NT2/D1 (cell line): ENCODE measurements around the gene SH3BP2.

Experiments used
- DNase-seq: peaks from one replicate; pipeline ENCODE4 v3.0.0-alpha.2; 2011; ENCODE audit warnings: low read depth, low spot score
- H3K27me3 ChIP-seq: 2 replicates; pipeline ENCODE4 v1.6.0; 2011; ENCODE audit warnings: mild to moderate bottlenecking; ENCODE audit not compliant: insufficient read length, insufficient read depth
- H3K36me3 ChIP-seq: 2 replicates; pipeline ENCODE4 v1.6.1; 2011; ENCODE audit warnings: mild to moderate bottlenecking, low read length, mixed read lengths; ENCODE audit not compliant: insufficient read depth, insufficient read length
- H3K4me1 ChIP-seq: 2 replicates; pipeline ENCODE4 v1.5.1; 2011; ENCODE audit not compliant: insufficient read depth, insufficient read length
- H3K4me3 ChIP-seq: 2 replicates; pipeline ENCODE4 v1.5.1; 2011; ENCODE audit warnings: low read depth; ENCODE audit not compliant: insufficient read length
- H3K9ac ChIP-seq: 2 replicates; pipeline ENCODE4 v1.6.0; 2011; ENCODE audit warnings: low read depth; ENCODE audit not compliant: insufficient read length
- H3K9me3 ChIP-seq: 2 replicates; pipeline ENCODE4 v1.5.1; 2011; ENCODE audit warnings: mild to moderate bottlenecking, low read length; ENCODE audit not compliant: insufficient read depth
- SUZ12 ChIP-seq: IDR thresholded peaks from 2 replicates; pipeline ENCODE4 v1.6.1; 2011; ENCODE audit not compliant: insufficient read length, insufficient read depth; ENCODE audit errors: extremely low read depth
- YY1 ChIP-seq: IDR thresholded peaks from 2 replicates; pipeline ENCODE4 v1.6.1; 2011; ENCODE audit not compliant: insufficient read length, insufficient read depth
- ZNF274 ChIP-seq: IDR thresholded peaks from 2 replicates; pipeline ENCODE4 v1.6.1; 2011; ENCODE audit warnings: mild to moderate bottlenecking, low read depth, low read length

The SH3BP2 gene

DNA sequence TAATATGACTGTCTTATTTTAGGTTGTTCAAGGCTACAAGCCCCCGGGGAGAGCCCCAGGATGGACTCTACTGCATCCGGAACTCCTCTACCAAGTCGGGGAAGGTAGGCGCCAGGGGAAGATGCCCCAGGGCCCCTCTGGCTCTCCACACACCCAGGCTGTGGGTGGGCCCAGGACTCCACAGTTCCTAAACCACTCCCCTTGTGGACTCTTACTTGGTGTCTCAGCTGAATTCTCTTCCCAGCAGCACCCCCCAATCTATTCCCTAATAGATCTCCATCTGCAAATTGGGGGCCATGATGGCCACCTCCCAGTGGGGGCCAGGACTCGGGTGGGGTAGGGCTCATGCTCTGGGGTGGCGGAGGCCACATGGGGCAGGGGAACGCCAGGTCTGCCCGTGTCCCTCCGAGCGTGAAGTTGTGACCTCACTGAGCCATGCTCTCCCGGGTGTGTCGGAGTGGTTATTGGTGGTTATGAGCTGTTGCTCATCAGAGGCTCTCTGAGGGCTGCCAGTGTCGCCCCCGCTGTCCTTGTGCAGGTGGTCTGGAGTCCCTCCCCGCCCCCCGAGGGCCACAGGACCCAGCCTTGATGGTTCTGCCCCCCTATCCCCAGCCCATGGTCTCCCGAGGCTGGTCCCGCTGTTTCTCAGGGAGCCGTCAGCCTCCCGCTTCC, 39.6 kb downstream of the SH3BP2 start:
- H3K27me3 ChIP-seq = no peaks in the 10 kb centered on the region
- H3K36me3 ChIP-seq = peaks cover 88% of the 10 kb centered on the region
- peaks cover 5% of the 10 kb centered on the region for H3K4me1 ChIP-seq
- no peak overlapping the region for H3K4me3 ChIP-seq
- DNase-seq = no peak
- TF ChIP-seq YY1 = no peak
- H3K9ac ChIP-seq = no peak overlapping the region
- no peaks in the 10 kb centered on the region for H3K9me3 ChIP-seq

DNA sequence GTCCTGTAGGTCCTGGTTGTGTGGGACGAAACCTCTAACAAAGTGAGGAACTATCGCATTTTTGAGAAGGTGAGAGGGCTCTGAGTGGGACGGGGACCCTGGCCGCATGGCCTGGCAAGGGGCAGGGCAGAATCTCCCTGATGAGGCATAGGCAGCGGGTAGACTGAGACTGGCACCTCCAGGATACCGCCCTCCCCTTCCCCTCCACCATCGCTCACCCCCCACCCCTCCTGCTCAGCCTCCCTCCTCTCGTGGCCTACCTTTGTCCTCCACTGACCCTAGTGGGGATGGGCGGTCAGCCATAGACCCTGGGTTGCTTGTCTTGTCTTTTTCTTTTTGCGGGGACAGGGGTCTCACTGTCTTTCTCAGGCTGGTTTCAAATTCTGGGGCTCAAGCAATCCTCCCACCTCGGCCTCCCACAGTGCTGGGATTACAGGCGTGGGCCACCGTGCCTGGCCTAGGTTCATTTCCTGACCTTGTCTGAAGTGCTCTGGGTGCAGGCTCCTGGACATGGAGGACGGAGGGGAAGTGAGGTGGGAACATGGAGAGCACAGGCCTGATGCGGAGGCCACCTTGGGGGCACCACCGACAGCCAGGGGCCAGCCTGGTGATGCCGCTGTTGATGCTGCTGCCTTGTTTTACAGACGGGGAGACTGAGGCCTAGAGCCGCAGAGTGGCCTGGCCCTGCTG, 40.2 kb downstream of the SH3BP2 start:
- DNase-seq = no peak
- Histone ChIP-seq H3K9me3 (no peaks in the 10 kb centered on the region), H3K27me3 (no peaks in the 10 kb centered on the region), H3K9ac (no peak overlapping the region), H3K4me3 (no peak overlapping the region), H3K4me1 (peaks cover 9% of the 10 kb centered on the region), H3K36me3 (peaks cover 82% of the 10 kb centered on the region)
- TF ChIP-seq SUZ12 (no peak), YY1 (no peak), ZNF274 (no peak)

DNA sequence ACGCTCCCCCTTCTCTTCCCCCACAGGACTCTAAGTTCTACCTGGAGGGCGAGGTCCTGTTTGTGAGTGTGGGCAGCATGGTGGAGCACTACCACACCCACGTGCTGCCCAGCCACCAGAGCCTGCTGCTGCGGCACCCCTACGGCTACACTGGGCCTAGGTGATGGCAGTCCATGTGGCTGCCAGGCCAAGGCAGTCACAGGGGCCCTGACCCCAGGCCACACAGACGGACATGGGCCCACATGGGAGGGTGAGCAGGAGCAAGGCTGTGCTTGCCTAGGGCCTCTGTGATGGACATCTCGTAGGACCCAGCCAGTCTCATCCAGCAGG, 40.8 kb downstream of the SH3BP2 start:
- H3K36me3 ChIP-seq = peaks cover 77% of the 10 kb centered on the region
- no peaks in the 10 kb centered on the region for H3K27me3 ChIP-seq
- DNase-seq = no peak
- H3K4me3 ChIP-seq = no peak overlapping the region
- H3K4me1 ChIP-seq = peaks cover 9% of the 10 kb centered on the region
- H3K9me3 ChIP-seq = no peaks in the 10 kb centered on the region
- no peak overlapping the region for H3K9ac ChIP-seq
- TF ChIP-seq SUZ12 (no peak), YY1 (no peak), ZNF274 (no peak)

DNA sequence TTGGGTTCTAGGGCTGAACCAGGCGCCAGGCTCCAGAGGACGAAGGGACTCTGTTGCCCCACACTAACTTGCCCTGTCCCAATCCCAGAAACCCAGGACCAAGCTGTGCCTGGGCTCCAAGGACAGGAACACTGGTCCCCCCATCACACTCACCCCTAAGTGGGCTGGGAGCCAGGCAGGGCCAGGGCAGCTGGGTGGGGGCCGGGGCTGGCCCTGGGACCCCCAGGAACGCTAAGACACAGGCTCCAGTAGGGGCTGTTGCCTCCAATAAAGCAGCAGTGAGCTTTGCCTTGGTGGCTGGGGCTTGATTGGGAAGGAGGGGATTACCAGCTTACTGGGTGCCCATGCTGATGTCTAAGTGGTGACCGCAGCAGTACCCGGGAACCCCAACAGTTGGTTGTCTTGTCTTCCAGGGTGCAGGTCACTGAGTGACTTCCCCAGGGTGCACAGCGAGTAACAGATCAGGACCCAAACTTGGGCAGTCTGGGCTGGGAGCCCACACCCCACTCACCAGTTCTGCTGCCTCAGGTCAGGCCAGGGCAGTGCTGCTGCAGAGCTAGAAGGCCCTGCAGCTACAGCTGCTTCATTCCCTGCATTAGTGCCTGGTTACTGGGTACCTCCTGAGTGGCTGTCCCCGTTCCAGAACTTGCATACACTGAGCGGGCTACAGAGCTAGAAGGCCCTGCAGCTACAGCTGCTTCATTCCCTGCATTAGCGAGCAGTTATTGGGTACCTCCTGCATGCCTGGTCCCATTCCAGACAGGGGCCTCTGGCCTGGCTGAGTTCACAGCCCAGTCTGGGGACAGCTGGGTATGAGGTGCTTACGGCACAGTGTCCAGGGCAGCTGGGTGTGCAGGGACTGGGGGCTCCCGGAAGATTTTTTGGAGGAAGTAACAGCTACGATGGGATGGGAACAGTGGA, 41.4 kb downstream of the SH3BP2 start:
- Histone ChIP-seq H3K4me1 (peaks cover 9% of the 10 kb centered on the region), H3K9ac (no peak overlapping the region), H3K4me3 (no peak overlapping the region), H3K36me3 (peaks cover 73% of the 10 kb centered on the region), H3K9me3 (peaks cover 3% of the 10 kb centered on the region; the same call in 1 of the 2 replicates), H3K27me3 (no peaks in the 10 kb centered on the region)
- no peak for TF ChIP-seq ZNF274
- TF ChIP-seq SUZ12 = no peak
- TF ChIP-seq YY1 = no peak
- no peak for DNase-seq

DNA sequence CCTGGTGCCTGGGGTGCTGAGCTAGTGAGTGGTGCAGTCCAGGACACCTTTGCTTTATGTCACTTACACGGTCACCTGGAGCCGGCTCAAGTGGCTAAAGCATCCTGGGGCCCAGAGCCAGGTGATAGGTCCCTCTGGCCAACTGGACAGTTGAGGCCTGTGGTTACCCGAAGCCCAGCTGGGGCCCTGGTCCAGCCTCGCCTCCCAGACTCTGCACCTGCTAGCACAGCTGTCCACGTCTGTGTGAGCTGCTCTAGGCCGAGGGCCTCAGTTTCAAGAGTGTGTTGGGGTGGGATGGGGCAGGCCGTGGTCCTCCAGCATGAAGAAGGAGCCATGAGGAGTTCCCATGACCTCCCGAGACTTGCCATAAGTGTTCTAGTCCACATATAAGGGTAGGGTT, 43.1 kb downstream of the SH3BP2 start:
- DNase-seq = no peak
- no peak overlapping the region for H3K9ac ChIP-seq
- no peak for TF ChIP-seq ZNF274
- no peak for TF ChIP-seq SUZ12
- TF ChIP-seq YY1 = no peak
- H3K9me3 ChIP-seq = peaks cover 17% of the 10 kb centered on the region
- peaks cover 5% of the 10 kb centered on the region for H3K4me1 ChIP-seq
- peaks cover 56% of the 10 kb centered on the region for H3K36me3 ChIP-seq
- no peak overlapping the region for H3K4me3 ChIP-seq
- no peaks in the 10 kb centered on the region for H3K27me3 ChIP-seq

DNA sequence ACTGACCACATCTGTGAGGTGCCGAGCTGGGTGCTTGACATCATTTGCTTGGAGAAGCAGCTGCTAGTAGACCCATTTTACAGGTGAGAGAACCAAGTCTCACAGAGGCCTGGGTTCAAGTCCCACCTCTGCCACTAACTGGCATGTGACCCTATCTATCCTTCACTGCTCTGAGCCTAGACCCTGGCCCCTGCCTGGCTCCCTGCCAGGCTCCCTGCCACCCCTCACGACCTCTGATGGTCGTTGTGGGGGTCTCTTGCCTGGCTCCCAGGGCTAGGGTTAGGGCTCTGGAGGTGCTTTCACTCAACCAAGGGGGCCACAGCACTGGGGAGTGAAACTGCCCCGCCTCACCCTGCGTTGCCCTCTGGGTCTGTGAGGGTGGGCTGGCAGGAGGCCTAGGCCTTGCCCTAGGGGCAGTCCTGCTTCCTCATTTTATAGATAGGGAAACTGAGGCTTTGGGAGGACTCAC, 43.5 kb downstream of the SH3BP2 start:
- TF ChIP-seq SUZ12 = no peak
- TF ChIP-seq ZNF274 = no peak
- no peak for TF ChIP-seq YY1
- no peak for DNase-seq
- peaks cover 5% of the 10 kb centered on the region for H3K4me1 ChIP-seq
- no peak overlapping the region for H3K9ac ChIP-seq
- H3K36me3 ChIP-seq = peaks cover 52% of the 10 kb centered on the region
- no peak overlapping the region for H3K4me3 ChIP-seq
- peaks cover 17% of the 10 kb centered on the region for H3K9me3 ChIP-seq
- H3K27me3 ChIP-seq = no peaks in the 10 kb centered on the region

GRCh38 chr4:2837110-2837903, 44.4 kb downstream of the SH3BP2 start:
- H3K9me3 ChIP-seq = peaks cover 17% of the 10 kb centered on the region
- TF ChIP-seq SUZ12 (no peak), ZNF274 (no peak), YY1 (no peak)
- no peak overlapping the region for H3K4me3 ChIP-seq
- peaks cover 5% of the 10 kb centered on the region for H3K4me1 ChIP-seq
- H3K36me3 ChIP-seq = peaks cover 43% of the 10 kb centered on the region
- no peaks in the 10 kb centered on the region for H3K27me3 ChIP-seq
- DNase-seq = no peak
- peak overlapping the region; percentile 26 for H3K9ac ChIP-seq
